Uterus (tissue), 4 donors: ENCODE measurements around the gene MOV10L1. TPM values are rescaled to one million over a fixed set of nuclear protein-coding genes. Genes with fewer than 3 reads are reported as not detected.

Source experiments
- DNase-seq, 2 donors: peaks; one replicate each; pipeline ENCODE4 v3.0.0-alpha.2; 2019 to 2020
- H3K27ac ChIP-seq, 2 donors: fragments of 200-600 bp; sonication (generic); 1 replicate in 1 of 2; 2 replicates in 1 of 2; pipeline ENCODE4 v1.5.1; 2016 to 2018
- H3K27me3 ChIP-seq, 2 donors: fragments of 200-600 bp; sonication (generic); one replicate each; pipeline ENCODE4 v1.5.1; 2018 to 2019; ENCODE audit warnings: control low read depth in 1 of 2
- H3K36me3 ChIP-seq, 2 donors: fragments of 200-600 bp; sonication (generic); one replicate each; pipeline ENCODE4 v1.5.1; 2019; ENCODE audit warnings: control low read depth in 1 of 2
- H3K4me1 ChIP-seq, 2 donors: fragments of 200-600 bp; sonication (generic); one replicate each; pipeline ENCODE4 v1.5.1; 2018 to 2019; ENCODE audit warnings: control low read depth in 1 of 2
- H3K4me3 ChIP-seq, 2 donors: fragments of 200-600 bp; sonication (generic); 1 replicate in 1 of 2; 2 replicates in 1 of 2; pipeline ENCODE4 v1.5.1; 2018 to 2019; ENCODE audit warnings: mild to moderate bottlenecking in 1 of 2
- H3K9me3 ChIP-seq, 2 donors: fragments of 200-600 bp; sonication (generic); one replicate each; pipeline ENCODE4 v1.5.1; 2019; ENCODE audit warnings: control low read depth in 1 of 2
- CTCF ChIP-seq, 4 experiments: fragments of 200-600 bp in 2 of 4; fragments of 450-650 bp in 2 of 4; sonication (generic) in 2 of 4; IDR thresholded peaks; one replicate each; pipeline ENCODE4 v1.5.1; 2016 to 2019; ENCODE audit warnings: antibody characterized with exemption in 4 of 4, mild to moderate bottlenecking in 2 of 4, moderate library complexity in 1 of 4
- POLR2A ChIP-seq, 2 donors: fragments of 450-650 bp; IDR thresholded peaks; one replicate each; pipeline ENCODE4 v1.6.1; 2016; ENCODE audit warnings: antibody characterized with exemption in 2 of 2, mild to moderate bottlenecking in 1 of 2, moderate library complexity in 1 of 2
- intact Hi-C: fragments of 100-400 bp; cut with DNase I; formaldehyde crosslinking; loops from one replicate; pipeline ENCODE4 v1.15.1; 2023; ENCODE audit warnings: low total_unique reads
- total RNA-seq, 4 donors: library from RNA; depleted of rRNA in 3 of 4; stranded (reverse); fragments of >200 nt in 3 of 4; gene quantifications; one replicate each; pipeline versions ENCODE4 v1.1.0 to v1.2.4, GENCODE V29; 2014 to 2023
- donor health status: DM: yes; HTN: yes; CAD: no.

Gene MOV10L1
- total RNA-seq, 4 donors from 2014 or later: 1.8 to 3.4 TPM; not detected in 2

- Histone ChIP-seq H3K4me1 (peaks cover 0 to 9% of the 10 kb centered on the region in 2 donors), H3K9me3 (no peaks in the 10 kb centered on the region), H3K4me3 (peak within 1 kb of the TSS; percentile 12 to 45), H3K27me3 (peaks cover 0 to 2% of the 10 kb centered on the region in 2 donors), H3K27ac (no peak within 1 kb of the TSS), H3K36me3 (no peaks in the 10 kb centered on the region)
- TF ChIP-seq CTCF (IDR thresholded peaks at IDR 0.05): no peak
- no peak for TF ChIP-seq POLR2A (IDR thresholded peaks at IDR 0.05)
- intact Hi-C loops: no loop called here
- no peak for DNase-seq
These were observed 80.9 kb downstream of the MOV10L1 start, which contains the start of gene PANX2 for GRCh38 chr22:50170453-50171318. TSS of gene PANX2 (plus strand) at chr22:50170731. CDS start at chr22:50170731, 0 bp downstream.

GRCh38 chr22:50171319-50171964, 81.6 kb downstream of the MOV10L1 start:
- H3K4me3 ChIP-seq: peak overlapping the region in 1 of 2 donors; percentile 40

GRCh38 chr22:50171965-50172421, 82.2 kb downstream of the MOV10L1 start:
- no peak for TF ChIP-seq POLR2A (IDR thresholded peaks at IDR 0.05)
- TF ChIP-seq CTCF (IDR thresholded peaks at IDR 0.05): no peak
- no peak for DNase-seq

More at GRCh38 chr22:50171319-50171964, 81.6 kb downstream of the MOV10L1 start:
- Histone ChIP-seq H3K4me1 (peaks cover 0 to 9% of the 10 kb centered on the region in 2 donors), H3K27me3 (peaks cover 0 to 2% of the 10 kb centered on the region in 2 donors), H3K27ac (no peak overlapping the region), H3K36me3 (no peaks in the 10 kb centered on the region), H3K9me3 (no peaks in the 10 kb centered on the region)
- DNase-seq: no peak
- TF ChIP-seq POLR2A (IDR thresholded peaks at IDR 0.05): no peak
- no peak for TF ChIP-seq CTCF (IDR thresholded peaks at IDR 0.05)
- intact Hi-C loops: no loop called here

GRCh38 chr22:50173311-50173982, 83.6 kb downstream of the MOV10L1 start:
- Histone ChIP-seq H3K9me3 (no peaks in the 10 kb centered on the region), H3K4me1 (peaks cover 0 to 9% of the 10 kb centered on the region in 2 donors), H3K27me3 (peaks cover 0 to 2% of the 10 kb centered on the region in 2 donors), H3K36me3 (no peaks in the 10 kb centered on the region), H3K27ac (no peak overlapping the region), H3K4me3 (no peak overlapping the region)
- TF ChIP-seq CTCF (IDR thresholded peaks at IDR 0.05) (no peak), POLR2A (IDR thresholded peaks at IDR 0.05) (no peak)
- DNase-seq: no peak
- intact Hi-C loops: no loop called here

More at GRCh38 chr22:50171965-50172421, 82.2 kb downstream of the MOV10L1 start:
- Histone ChIP-seq H3K36me3 (no peaks in the 10 kb centered on the region), H3K27ac (no peak overlapping the region), H3K4me3 (no peak overlapping the region), H3K27me3 (peaks cover 0 to 2% of the 10 kb centered on the region in 2 donors), H3K4me1 (peaks cover 0 to 9% of the 10 kb centered on the region in 2 donors), H3K9me3 (no peaks in the 10 kb centered on the region)
- intact Hi-C loops: no loop called here
